Transverse colon (tissue), 4 donors: ENCODE results near the gene ARFGAP1. TPM values are rescaled to one million over a fixed set of nuclear protein-coding genes. Genes with fewer than 3 reads are reported as not detected.

Experiments
- DNase-seq: peaks from one replicate; pipeline ENCODE4 v3.0.0-alpha.2; 2019
- H3K27ac ChIP-seq, 4 donors: fragments of 200-600 bp; sonication (generic); 2 replicates each; pipeline ENCODE4 v1.5.1; 2016 to 2018; ENCODE audit warnings: inconsistent platforms in 4 of 4
- H3K27me3 ChIP-seq: fragments of 200-600 bp; sonication (generic); 2 replicates; pipeline ENCODE4 v1.5.1; 2017; ENCODE audit warnings: inconsistent platforms
- H3K36me3 ChIP-seq, 4 donors: fragments of 200-600 bp; sonication (generic); 2 replicates each; pipeline ENCODE4 v1.5.1; 2017 to 2019; ENCODE audit warnings: inconsistent platforms in 4 of 4
- H3K4me1 ChIP-seq, 4 donors: fragments of 200-600 bp; sonication (generic); 2 replicates each; pipeline ENCODE4 v1.5.1; 2017 to 2020; ENCODE audit warnings: inconsistent platforms in 4 of 4
- H3K4me3 ChIP-seq, 4 donors: fragments of 200-600 bp; sonication (generic); 1 replicate in 1 of 4; 2 replicates in 3 of 4; pipeline versions ENCODE4 v1.5.1 to v1.6.1; 2017 to 2019; ENCODE audit warnings: inconsistent platforms in 4 of 4
- H3K9me3 ChIP-seq, 2 donors: fragments of 200-600 bp; sonication (generic); 2 replicates each; pipeline ENCODE4 v1.5.1; 2017 to 2019; ENCODE audit warnings: inconsistent platforms in 2 of 2
- CTCF ChIP-seq, 5 experiments: fragments of 200-600 bp in 3 of 5; fragments of 450-650 bp in 2 of 5; sonication (generic) in 3 of 5; IDR thresholded peaks; 1 replicate in 2 of 5; 2 replicates in 3 of 5; pipeline ENCODE4 v1.5.1; 2016 to 2017; ENCODE audit warnings: antibody characterized with exemption in 5 of 5, inconsistent platforms in 3 of 5, mild to moderate bottlenecking in 2 of 5, moderate library complexity in 1 of 5
- EP300 ChIP-seq: sonication (generic); formaldehyde crosslinking; IDR thresholded peaks from one replicate; pipeline ENCODE4 v1.6.1; 2017; ENCODE audit warnings: antibody characterized with exemption, low read depth
- POLR2A ChIP-seq: fragments of 450-650 bp; IDR thresholded peaks from one replicate; pipeline ENCODE4 v1.6.1; 2016; ENCODE audit warnings: antibody characterized with exemption, mild to moderate bottlenecking, moderate library complexity
- POLR2AphosphoS5 ChIP-seq, 3 donors: sonication (generic); formaldehyde crosslinking; IDR thresholded peaks; one replicate each; pipeline ENCODE4 v1.6.1; 2016; ENCODE audit warnings: antibody characterized with exemption in 3 of 3
- WGBS, 2 donors: methylation state at CpG; one replicate each; pipeline ENCODE4 v1.1.5; 2018; ENCODE audit warnings: low coverage in 1 of 2; 5-methylcytosine and 5-hydroxymethylcytosine counted together
- in situ Hi-C, 4 donors: fragments of 200-750 bp; cut with MboI; loops; one replicate each; pipeline versions ENCODE4 v1.15.0 to v1.15.1; 2017; ENCODE audit warnings: low sequenced_read_pairs in 3 of 4, low pct_ligation_motif_present in 1 of 4, low pct_unique_long_range_greater_than_20kb in 1 of 4
- intact Hi-C: fragments of 100-400 bp; cut with DNase I; formaldehyde crosslinking; loops from one replicate; pipeline ENCODE4 v1.15.1; 2023; ENCODE audit warnings: low total_unique reads
- total RNA-seq, 4 donors: library from RNA; depleted of rRNA; stranded (reverse); fragments of >200 nt; gene quantifications; one replicate each; pipeline ENCODE4 v1.1.0, GENCODE V29; 2016

ARFGAP1 gene
- total RNA-seq, 4 donors from 2014 or later: 43.8 to 200 (median 74.8) TPM

- in situ Hi-C loops: no loop called here
- no peak overlapping the region for H3K27ac ChIP-seq
- TF ChIP-seq POLR2AphosphoS5 (IDR thresholded peaks at IDR 0.05): no peak
- no peak for TF ChIP-seq CTCF (IDR thresholded peaks at IDR 0.05)
- no peaks in the 10 kb centered on the region for H3K4me1 ChIP-seq
- no peaks in the 10 kb centered on the region for H3K36me3 ChIP-seq
- H3K9me3 ChIP-seq: no peaks in the 10 kb centered on the region
- WGBS, 2 donors: 80% methylated on average over 8 of the region's 10 CpGs; no CpG with 5 or more reads in 1 of the 2 donors
- H3K27me3 ChIP-seq: peaks cover 20% of the 10 kb centered on the region
- intact Hi-C loops: no loop called here
- no peak for DNase-seq
- H3K4me3 ChIP-seq: no peak overlapping the region
Measured at GRCh38 chr20:63325021-63325471, 52.4 kb downstream of the ARFGAP1 start.

GRCh38 chr20:63325554-63326313 is 53.1 kb downstream of the ARFGAP1 start:
- H3K36me3 ChIP-seq: no peaks in the 10 kb centered on the region
- no peak for DNase-seq
- H3K27ac ChIP-seq: no peak overlapping the region
- TF ChIP-seq POLR2AphosphoS5 (IDR thresholded peaks at IDR 0.05) (no peak), POLR2A (no peak), CTCF (IDR thresholded peaks at IDR 0.05) (no peak), EP300 (no peak)
- WGBS, 2 donors: 74 to 78% methylated on average over 2 to 7 of the region's 8 CpGs
- intact Hi-C loops: no loop called here
- H3K9me3 ChIP-seq: no peaks in the 10 kb centered on the region
- no peak overlapping the region for H3K4me3 ChIP-seq
- H3K4me1 ChIP-seq: no peaks in the 10 kb centered on the region
- in situ Hi-C loops: no loop called here
- H3K27me3 ChIP-seq: peaks cover 20% of the 10 kb centered on the region

GRCh38 chr20:63326314-63327230 is 54.0 kb downstream of the ARFGAP1 start:
- in situ Hi-C loops: no loop called here
- TF ChIP-seq POLR2A (no peak), CTCF (IDR thresholded peaks at IDR 0.05) (no peak), EP300 (no peak), POLR2AphosphoS5 (IDR thresholded peaks at IDR 0.05) (no peak)
- Histone ChIP-seq H3K4me1 (no peaks in the 10 kb centered on the region), H3K36me3 (no peaks in the 10 kb centered on the region), H3K9me3 (no peaks in the 10 kb centered on the region), H3K4me3 (no peak overlapping the region), H3K27ac (no peak overlapping the region), H3K27me3 (peaks cover 16% of the 10 kb centered on the region)
- WGBS, 2 donors: 81% methylated on average over 11 of the region's 15 CpGs; no CpG with 5 or more reads in 1 of the 2 donors
- DNase-seq: no peak
- intact Hi-C loops: no loop called here

GRCh38 chr20:63327231-63327745 is 54.7 kb downstream of the ARFGAP1 start:
- peaks cover 20% of the 10 kb centered on the region for H3K27me3 ChIP-seq
- no peaks in the 10 kb centered on the region for H3K4me1 ChIP-seq
- no peak for DNase-seq
- no peak for TF ChIP-seq POLR2A
- no peak for TF ChIP-seq EP300
- no peak for TF ChIP-seq POLR2AphosphoS5 (IDR thresholded peaks at IDR 0.05)
- TF ChIP-seq CTCF (IDR thresholded peaks at IDR 0.05): no peak
- H3K4me3 ChIP-seq: no peak overlapping the region
- H3K9me3 ChIP-seq: no peaks in the 10 kb centered on the region
- no peaks in the 10 kb centered on the region for H3K36me3 ChIP-seq
- in situ Hi-C loops: no loop called here
- no peak overlapping the region for H3K27ac ChIP-seq
- intact Hi-C loops: no loop called here
- WGBS, 2 donors: 81% methylated on average over 8 of the region's 8 CpGs; no CpG with 5 or more reads in 1 of the 2 donors
